Urothelium cell line (cell line): ENCODE results near the gene LMF1.
A peak's percentile ranks its signal among the peaks of the same experiment; 100 is the strongest.

Source experiments
- DNase-seq: peaks from one replicate; pipeline ENCODE4 v3.0.0; 2011; ENCODE audit warnings: low spot score, mixed read lengths
- FAIRE-seq: peaks from 2 replicates; lab custom pipeline; 2011; peaks lifted over from hg19 to GRCh38; lab: Jason Lieb, UNC

Gene LMF1

GRCh38 chr16:1003391-1004347 is 32.9 kb upstream of the LMF1 start:
- FAIRE-seq: no peak
- DNase-seq: peak; percentile 52

GRCh38 chr16:1002399-1003166 is 31.8 kb upstream of the LMF1 start:
- peak; percentile 66 for FAIRE-seq

GRCh38 chr16:1001096-1001495 is 30.3 kb upstream of the LMF1 start:
- no peak for FAIRE-seq
- DNase-seq: no peak

More at GRCh38 chr16:1002399-1003166, 31.8 kb upstream of the LMF1 start:
- peak; percentile 92 for DNase-seq

GRCh38 chr16:1000608-1001007 is 29.8 kb upstream of the LMF1 start:
- no peak for FAIRE-seq
- DNase-seq: no peak

GRCh38 chr16:999677-1000076 is 28.9 kb upstream of the LMF1 start:
- FAIRE-seq (no peak), DNase-seq (no peak)

GRCh38 chr16:998615-999014 is 27.8 kb upstream of the LMF1 start:
- DNase-seq (no peak), FAIRE-seq (no peak)

- no peak for DNase-seq
- FAIRE-seq: no peak
These were observed 27.4 kb upstream of the LMF1 start for GRCh38 chr16:998211-998610.

- FAIRE-seq: no peak
- peak; percentile 84 for DNase-seq
These were observed 26.8 kb upstream of the LMF1 start for GRCh38 chr16:997440-998051.

GRCh38 chr16:996681-997080 is 25.9 kb upstream of the LMF1 start:
- DNase-seq (no peak), FAIRE-seq (no peak)

GRCh38 chr16:995783-996182 is 25.0 kb upstream of the LMF1 start:
- FAIRE-seq (no peak), DNase-seq (no peak)

- no peak for FAIRE-seq
- DNase-seq: no peak
These were observed 24.3 kb upstream of the LMF1 start for GRCh38 chr16:995087-995486.

- no peak for DNase-seq
- peak; percentile 23 for FAIRE-seq
These were observed 22.9 kb upstream of the LMF1 start for GRCh38 chr16:993731-994130.

GRCh38 chr16:991773-992172 is 21.0 kb upstream of the LMF1 start:
- DNase-seq (no peak), FAIRE-seq (no peak)

- FAIRE-seq: no peak
- DNase-seq: no peak
These were observed 20.6 kb upstream of the LMF1 start for GRCh38 chr16:991345-991744.

- FAIRE-seq (no peak), DNase-seq (no peak)
These were observed 19.9 kb upstream of the LMF1 start for GRCh38 chr16:990516-991291.

GRCh38 chr16:989354-989814 is 18.6 kb upstream of the LMF1 start:
- FAIRE-seq (no peak), DNase-seq (no peak)

GRCh38 chr16:988471-989353 is 17.9 kb upstream of the LMF1 start:
- FAIRE-seq (no peak), DNase-seq (no peak)

GRCh38 chr16:987906-988305 is 17.1 kb upstream of the LMF1 start:
- FAIRE-seq (no peak), DNase-seq (no peak)

GRCh38 chr16:986925-987582 is 16.3 kb upstream of the LMF1 start:
- DNase-seq (no peak), FAIRE-seq (no peak)
